ENCODE data around the gene CMSS1. TPM values are rescaled to one million over a fixed set of nuclear protein-coding genes. Genes with fewer than 3 reads are reported as not detected.

Gene CMSS1
- polyA plus RNA-seq, 2 of the 4 experiments (the other 2 are of a cell fraction): 61.1 to 62.9 TPM

DNA sequence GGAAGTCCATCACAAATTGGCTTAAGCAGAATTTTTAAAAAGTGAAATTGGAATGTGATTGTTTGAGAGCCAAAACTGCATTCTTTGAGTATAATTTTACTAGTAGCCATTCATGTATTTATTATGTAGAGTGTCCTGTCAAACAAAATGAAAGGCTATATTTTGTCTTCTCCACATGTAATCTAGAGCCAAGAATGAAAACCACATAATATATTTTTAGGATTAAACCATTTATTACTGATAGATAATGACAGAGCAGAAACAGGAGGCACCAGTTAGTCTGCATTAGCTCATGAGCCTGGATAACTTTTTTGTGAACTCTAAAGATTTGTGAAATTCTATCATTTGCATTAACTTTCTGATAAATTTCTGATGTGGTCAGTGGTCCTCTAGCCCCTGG, 166.5 kb downstream of the CMSS1 start:
- no peak for ATAC-seq
- DNase-seq (ENCODE audit: low read depth in 1 of 2, low spot score in 1 of 2): no peak
- Histone ChIP-seq H3K4me2 (no peak overlapping the region), H3K9me3 (no peaks in the 10 kb centered on the region), H3K4me3 (no peak overlapping the region), H3K27ac (no peak overlapping the region), H3K4me1 (no peaks in the 10 kb centered on the region)
- FAIRE-seq: no peak
- ChIA-PET CTCF (no interaction called here), POLR2A (no interaction called here)
- TF ChIP-seq CBX2 (IDR thresholded peaks at IDR 0.05; ENCODE audit: borderline replicate concordance, low read depth) (no peak), SREBF2 (IDR thresholded peaks at IDR 0.05) (no peak), RFX5 (IDR thresholded peaks at IDR 0.05) (no peak), ZNF302 (CRISPR knock-in tag; IDR thresholded peaks at IDR 0.05) (no peak), MYC (IDR thresholded peaks at IDR 0.05; ENCODE audit: borderline replicate concordance, low read length) (no peak), TP53 (CRISPR knock-in tag; IDR thresholded peaks at IDR 0.05) (no peak), NFE2L2 (conservative IDR thresholded peaks at IDR 0.05; ENCODE audit: low read length) (no peak), ZFP36 (IDR thresholded peaks at IDR 0.05; ENCODE audit: borderline replicate concordance, partially characterized antibody) (no peak), EHF (CRISPR knock-in tag; IDR thresholded peaks at IDR 0.05) (no peak), RAD21 (conservative IDR thresholded peaks at IDR 0.05 in 1 of 2, IDR thresholded peaks at IDR 0.05 in 1 of 2) (no peak), KDM1A (IDR thresholded peaks at IDR 0.05; ENCODE audit: low read depth) (no peak), EP300 (IDR thresholded peaks at IDR 0.05) (no peak), TFCP2L1 (CRISPR knock-in tag; IDR thresholded peaks at IDR 0.05) (no peak)
- TF ChIP-seq, protein P1, sequence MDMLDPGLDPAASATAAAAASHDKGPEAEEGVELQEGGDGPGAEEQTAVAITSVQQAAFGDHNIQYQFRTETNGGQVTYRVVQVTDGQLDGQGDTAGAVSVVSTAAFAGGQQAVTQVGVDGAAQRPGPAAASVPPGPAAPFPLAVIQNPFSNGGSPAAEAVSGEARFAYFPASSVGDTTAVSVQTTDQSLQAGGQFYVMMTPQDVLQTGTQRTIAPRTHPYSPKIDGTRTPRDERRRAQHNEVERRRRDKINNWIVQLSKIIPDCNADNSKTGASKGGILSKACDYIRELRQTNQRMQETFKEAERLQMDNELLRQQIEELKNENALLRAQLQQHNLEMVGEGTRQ (IDR thresholded peaks at IDR 0.05): no peak
- TF ChIP-seq, protein P2, sequence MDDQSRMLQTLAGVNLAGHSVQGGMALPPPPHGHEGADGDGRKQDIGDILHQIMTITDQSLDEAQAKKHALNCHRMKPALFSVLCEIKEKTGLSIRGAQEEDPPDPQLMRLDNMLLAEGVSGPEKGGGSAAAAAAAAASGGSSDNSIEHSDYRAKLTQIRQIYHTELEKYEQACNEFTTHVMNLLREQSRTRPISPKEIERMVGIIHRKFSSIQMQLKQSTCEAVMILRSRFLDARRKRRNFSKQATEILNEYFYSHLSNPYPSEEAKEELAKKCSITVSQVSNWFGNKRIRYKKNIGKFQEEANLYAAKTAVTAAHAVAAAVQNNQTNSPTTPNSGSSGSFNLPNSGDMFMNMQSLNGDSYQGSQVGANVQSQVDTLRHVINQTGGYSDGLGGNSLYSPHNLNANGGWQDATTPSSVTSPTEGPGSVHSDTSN (IDR thresholded peaks at IDR 0.05): no peak
- TF ChIP-seq, protein P3, sequence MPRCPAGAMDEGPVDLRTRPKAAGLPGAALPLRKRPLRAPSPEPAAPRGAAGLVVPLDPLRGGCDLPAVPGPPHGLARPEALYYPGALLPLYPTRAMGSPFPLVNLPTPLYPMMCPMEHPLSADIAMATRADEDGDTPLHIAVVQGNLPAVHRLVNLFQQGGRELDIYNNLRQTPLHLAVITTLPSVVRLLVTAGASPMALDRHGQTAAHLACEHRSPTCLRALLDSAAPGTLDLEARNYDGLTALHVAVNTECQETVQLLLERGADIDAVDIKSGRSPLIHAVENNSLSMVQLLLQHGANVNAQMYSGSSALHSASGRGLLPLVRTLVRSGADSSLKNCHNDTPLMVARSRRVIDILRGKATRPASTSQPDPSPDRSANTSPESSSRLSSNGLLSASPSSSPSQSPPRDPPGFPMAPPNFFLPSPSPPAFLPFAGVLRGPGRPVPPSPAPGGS (IDR thresholded peaks at IDR 0.05): no peak

DNA sequence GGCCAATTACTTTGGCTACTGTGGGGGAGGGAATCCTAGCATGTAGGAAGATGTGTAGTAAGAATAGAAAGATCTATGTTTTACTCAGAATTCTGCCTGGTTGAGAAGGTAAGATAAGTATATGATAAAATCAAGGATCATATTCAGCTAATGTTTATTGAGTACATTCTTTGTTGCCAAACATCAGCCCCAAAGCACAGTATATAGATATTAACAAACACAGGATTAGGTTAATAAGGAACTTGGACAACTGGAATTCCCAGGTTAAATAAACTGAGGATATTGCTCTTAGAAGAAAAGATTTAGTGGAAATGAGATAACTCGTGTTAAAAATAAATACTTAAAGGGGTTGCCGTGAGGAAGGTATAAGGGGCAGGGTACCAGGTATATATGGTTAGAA, 167.0 kb downstream of the CMSS1 start:
- no peaks in the 10 kb centered on the region for H3K9me3 ChIP-seq
- ChIA-PET CTCF (no interaction called here), POLR2A (no interaction called here)
- no peak for FAIRE-seq
- ATAC-seq: no peak
- H3K4me1 ChIP-seq: no peaks in the 10 kb centered on the region
- WGBS (ENCODE audit: missing lambda C conversion rate): 74% methylated on average over 2 of the region's 2 CpGs
- no peak for DNase-seq (ENCODE audit: low read depth in 1 of 2, low spot score in 1 of 2)
- H3K4me3 ChIP-seq: no peak overlapping the region
- H3K4me2 ChIP-seq: no peak overlapping the region
- H3K27ac ChIP-seq: no peak overlapping the region
- TF ChIP-seq ZFP36 (IDR thresholded peaks at IDR 0.05; ENCODE audit: borderline replicate concordance, partially characterized antibody) (no peak), POLR2AphosphoS2 (conservative IDR thresholded peaks at IDR 0.05; ENCODE audit: low read length) (no peak), POLR2A (IDR thresholded peaks at IDR 0.05; ENCODE audit: low read length) (no peak), RAD21 (conservative IDR thresholded peaks at IDR 0.05 in 1 of 2, IDR thresholded peaks at IDR 0.05 in 1 of 2) (no peak), KDM5A (IDR thresholded peaks at IDR 0.05) (no peak), NPAS2 (CRISPR knock-in tag; IDR thresholded peaks at IDR 0.05; ENCODE audit: borderline replicate concordance) (no peak), BHLHE40 (IDR thresholded peaks at IDR 0.05; ENCODE audit: low read depth, low read length) (no peak), TP53 (CRISPR knock-in tag; IDR thresholded peaks at IDR 0.05) (no peak), ZC3H11A (IDR thresholded peaks at IDR 0.05) (no peak), CHD2 (IDR thresholded peaks at IDR 0.05; ENCODE audit: low read length, partially characterized antibody) (no peak), CBX8 (IDR thresholded peaks at IDR 0.05) (no peak), HOXB13 (CRISPR knock-in tag; IDR thresholded peaks at IDR 0.05; ENCODE audit: low read depth) (no peak), JUNB (IDR thresholded peaks at IDR 0.05) (no peak)
- TF ChIP-seq, protein P4, sequence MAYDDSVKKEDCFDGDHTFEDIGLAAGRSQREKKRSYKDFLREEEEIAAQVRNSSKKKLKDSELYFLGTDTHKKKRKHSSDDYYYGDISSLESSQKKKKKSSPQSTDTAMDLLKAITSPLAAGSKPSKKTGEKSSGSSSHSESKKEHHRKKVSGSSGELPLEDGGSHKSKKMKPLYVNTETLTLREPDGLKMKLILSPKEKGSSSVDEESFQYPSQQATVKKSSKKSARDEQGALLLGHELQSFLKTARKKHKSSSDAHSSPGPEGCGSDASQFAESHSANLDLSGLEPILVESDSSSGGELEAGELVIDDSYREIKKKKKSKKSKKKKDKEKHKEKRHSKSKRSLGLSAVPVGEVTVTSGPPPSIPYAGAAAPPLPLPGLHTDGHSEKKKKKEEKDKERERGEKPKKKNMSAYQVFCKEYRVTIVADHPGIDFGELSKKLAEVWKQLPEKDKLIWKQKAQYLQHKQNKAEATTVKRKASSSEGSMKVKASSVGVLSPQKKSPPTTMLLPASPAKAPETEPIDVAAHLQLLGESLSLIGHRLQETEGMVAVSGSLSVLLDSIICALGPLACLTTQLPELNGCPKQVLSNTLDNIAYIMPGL (CRISPR knock-in tag; IDR thresholded peaks at IDR 0.05; ENCODE audit: borderline replicate concordance): no peak
- TF ChIP-seq, protein P1 (IDR thresholded peaks at IDR 0.05): no peak
- TF ChIP-seq, protein P5, sequence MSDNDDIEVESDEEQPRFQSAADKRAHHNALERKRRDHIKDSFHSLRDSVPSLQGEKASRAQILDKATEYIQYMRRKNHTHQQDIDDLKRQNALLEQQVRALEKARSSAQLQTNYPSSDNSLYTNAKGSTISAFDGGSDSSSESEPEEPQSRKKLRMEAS (IDR thresholded peaks at IDR 0.05): no peak
- TF ChIP-seq, protein P6, sequence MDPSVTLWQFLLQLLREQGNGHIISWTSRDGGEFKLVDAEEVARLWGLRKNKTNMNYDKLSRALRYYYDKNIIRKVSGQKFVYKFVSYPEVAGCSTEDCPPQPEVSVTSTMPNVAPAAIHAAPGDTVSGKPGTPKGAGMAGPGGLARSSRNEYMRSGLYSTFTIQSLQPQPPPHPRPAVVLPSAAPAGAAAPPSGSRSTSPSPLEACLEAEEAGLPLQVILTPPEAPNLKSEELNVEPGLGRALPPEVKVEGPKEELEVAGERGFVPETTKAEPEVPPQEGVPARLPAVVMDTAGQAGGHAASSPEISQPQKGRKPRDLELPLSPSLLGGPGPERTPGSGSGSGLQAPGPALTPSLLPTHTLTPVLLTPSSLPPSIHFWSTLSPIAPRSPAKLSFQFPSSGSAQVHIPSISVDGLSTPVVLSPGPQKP (IDR thresholded peaks at IDR 0.05; ENCODE audit: low read depth, low read length): no peak
- TF ChIP-seq, protein P2 (IDR thresholded peaks at IDR 0.05): no peak

All from A549 (cell line).